Stimulated activated CD4-positive, alpha-beta T cell treated with anti-CD3 and anti-CD28 coated beads, Interleukin-4, amount 100 ng/mL, for 1 hour (primary cell): ENCODE data around the gene FLVCR1.
"Not testable (repeated sequence)": the region's sequence is repeated elsewhere in the genome, so short reads cannot be mapped to it uniquely, and the experiment has no call there.

Experiments used
- DNase-seq: peaks from one replicate; pipeline ENCODE4 v3.0.0-alpha.2; 2020

Gene FLVCR1

GRCh38 chr1:212857992-212858460 lies at the start of gene FLVCR1:
Gene FLVCR1, plus strand, starts transcription at chr1:212858275. Its CDS starts 178 bp downstream, at chr1:212858453.
- DNase-seq = peak; percentile 91

DNA sequence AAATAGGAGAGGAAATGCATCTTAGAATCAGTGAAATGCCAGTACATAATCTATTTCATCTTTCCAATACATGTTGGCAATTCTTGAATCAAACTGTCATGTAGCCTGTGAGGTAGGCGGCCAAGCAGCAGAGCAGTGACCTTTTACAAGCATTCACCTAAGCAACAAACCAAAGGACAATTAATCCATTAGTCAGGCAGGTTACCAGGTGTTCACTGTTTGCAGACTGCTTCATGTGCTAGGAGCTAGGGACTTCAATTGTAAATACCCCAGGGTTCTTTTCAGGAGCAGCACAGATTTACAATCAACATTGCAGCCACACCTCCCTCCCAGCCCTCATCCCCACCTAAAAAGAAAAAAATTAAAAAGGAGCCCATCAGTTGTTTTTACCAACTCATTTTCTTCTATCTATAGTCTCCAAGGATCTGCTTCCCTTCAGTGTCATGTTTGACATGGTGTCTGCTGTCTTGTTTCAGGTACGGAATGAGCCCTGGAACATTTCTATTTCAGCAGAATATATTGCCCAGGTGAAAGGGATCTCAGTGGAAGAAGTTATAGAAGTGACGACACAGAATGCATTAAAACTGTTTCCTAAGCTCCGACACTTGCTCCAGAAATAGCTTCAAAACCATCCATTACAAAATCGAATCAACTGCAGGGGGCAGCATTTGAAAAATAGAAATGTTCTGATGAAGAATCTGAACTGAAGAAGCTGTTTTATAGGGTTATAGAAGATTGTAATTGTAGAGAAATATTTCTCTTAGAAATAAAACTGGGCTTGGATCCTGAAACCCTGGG lies 43.3 kb upstream of the FLVCR1 start:
- no peak for DNase-seq

GRCh38 chr1:212816567-212817278 lies 41.4 kb upstream of the FLVCR1 start:
- no peak for DNase-seq

DNA sequence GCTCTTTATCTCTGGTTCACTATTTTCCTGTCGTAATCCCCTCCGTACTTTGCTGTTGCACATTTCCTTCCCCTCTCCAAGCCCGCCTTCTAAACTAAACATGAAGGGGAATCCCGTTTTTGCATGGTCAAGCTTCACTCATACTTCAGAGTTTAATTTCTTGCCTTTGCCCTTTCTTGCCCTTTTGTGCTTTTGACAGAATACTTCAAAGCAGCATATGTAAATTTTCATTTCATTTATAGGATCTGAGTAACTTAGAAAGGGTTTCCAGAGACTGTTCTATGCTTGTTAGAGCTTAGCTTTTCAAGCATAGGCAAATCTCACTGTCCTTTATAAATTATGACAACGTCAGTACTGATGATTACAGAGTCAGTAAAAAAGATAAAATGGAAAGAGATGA lies 38.3 kb upstream of the FLVCR1 start:
- DNase-seq = no peak

GRCh38 chr1:212820969-212821368 lies 37.1 kb upstream of the FLVCR1 start:
- no peak for DNase-seq

DNA sequence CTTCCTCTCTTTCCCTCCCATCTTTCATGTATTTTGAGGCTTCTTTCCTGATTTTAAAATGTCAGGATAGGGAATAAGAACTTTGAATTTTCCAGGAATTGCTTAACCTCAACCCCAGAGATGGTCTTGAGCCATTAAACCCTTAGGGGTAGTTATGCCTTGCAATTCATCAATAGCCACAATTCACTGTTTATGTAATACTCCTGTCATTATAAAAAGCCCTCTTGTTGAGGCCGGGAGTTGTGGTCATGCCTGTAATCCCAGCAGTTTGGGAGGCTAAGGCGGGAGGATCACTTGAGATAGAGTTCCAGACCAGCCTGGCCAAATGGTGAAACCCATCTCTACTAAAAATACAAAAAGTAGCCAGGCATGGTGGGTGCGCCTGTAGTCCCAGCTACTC lies 35.1 kb upstream of the FLVCR1 start:
- DNase-seq = no peak

DNA sequence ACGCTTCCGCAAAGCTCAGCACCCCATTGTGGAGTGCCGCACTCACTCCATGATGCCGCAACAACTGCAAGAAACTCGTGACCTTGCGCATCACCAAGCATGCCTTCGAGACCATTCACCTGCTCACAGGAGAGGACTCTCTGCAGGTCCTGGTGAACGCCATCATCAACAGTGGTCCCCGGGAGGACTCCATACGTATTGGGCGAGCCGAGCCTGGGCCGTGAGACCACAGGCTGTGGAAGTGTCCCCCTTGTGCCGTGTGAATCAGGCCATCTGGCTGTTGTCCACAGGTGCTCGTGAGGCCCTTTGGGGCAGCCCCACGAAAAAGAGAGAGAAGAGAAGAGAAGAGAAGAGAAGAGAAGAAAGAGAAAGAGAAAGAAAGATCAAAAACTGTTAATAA lies 33.9 kb upstream of the FLVCR1 start:
- no peak for DNase-seq

GRCh38 chr1:212825798-212826452 lies 32.1 kb upstream of the FLVCR1 start:
- no peak for DNase-seq

DNA sequence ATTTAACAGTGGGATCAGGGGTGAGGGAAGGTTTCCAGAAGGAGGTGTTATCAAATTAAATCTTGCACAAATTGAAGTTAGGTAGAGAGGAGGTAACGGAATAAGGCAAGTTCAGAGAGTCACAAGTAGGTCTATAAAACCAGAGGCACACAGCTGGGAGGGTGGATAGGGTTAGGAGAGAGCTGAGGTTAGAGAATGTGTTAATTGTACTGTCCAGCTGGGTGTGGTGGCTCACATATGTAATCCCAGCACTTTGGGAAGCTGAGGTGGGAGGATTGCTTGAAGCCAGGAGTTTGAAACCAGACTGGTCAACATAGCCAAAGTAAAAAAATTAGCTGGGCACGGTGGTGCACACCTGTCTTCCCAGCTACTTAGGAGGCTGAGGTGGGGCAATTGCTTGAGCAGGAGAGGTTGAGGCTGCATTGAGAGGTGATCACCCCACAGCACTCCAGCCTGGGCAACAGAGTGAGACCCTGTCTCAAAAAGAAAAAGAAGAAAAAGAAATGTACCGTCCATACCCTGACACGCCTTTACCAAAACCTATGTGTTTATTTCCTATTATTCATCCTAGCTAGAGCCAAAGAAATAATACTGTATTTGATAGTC lies 30.8 kb upstream of the FLVCR1 start:
- DNase-seq = no peak

DNA sequence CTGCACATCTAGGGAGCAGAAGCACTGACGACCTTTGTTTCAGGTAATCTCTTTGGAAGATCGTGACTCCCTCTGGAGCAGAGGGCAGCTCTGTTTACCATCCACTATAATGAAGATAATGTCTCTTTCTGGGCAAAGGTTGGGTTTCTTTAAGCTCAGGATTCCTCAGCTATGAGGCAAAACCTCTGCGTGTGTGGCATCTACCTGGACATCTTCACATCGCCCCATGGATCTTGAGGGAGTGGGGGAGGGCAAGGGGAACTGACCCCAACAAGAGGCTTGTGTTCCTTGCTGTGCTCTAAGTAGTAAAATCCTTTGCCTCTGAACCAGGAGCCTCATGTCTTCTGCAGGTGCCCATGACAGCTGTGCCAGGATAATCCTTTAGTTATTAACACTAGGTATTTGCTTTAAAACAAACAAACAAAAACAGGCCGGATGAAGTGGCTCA lies 30.2 kb upstream of the FLVCR1 start:
- no peak for DNase-seq

- no peak for DNase-seq
Observed at GRCh38 chr1:212828395-212828794, 29.7 kb upstream of the FLVCR1 start.

DNA sequence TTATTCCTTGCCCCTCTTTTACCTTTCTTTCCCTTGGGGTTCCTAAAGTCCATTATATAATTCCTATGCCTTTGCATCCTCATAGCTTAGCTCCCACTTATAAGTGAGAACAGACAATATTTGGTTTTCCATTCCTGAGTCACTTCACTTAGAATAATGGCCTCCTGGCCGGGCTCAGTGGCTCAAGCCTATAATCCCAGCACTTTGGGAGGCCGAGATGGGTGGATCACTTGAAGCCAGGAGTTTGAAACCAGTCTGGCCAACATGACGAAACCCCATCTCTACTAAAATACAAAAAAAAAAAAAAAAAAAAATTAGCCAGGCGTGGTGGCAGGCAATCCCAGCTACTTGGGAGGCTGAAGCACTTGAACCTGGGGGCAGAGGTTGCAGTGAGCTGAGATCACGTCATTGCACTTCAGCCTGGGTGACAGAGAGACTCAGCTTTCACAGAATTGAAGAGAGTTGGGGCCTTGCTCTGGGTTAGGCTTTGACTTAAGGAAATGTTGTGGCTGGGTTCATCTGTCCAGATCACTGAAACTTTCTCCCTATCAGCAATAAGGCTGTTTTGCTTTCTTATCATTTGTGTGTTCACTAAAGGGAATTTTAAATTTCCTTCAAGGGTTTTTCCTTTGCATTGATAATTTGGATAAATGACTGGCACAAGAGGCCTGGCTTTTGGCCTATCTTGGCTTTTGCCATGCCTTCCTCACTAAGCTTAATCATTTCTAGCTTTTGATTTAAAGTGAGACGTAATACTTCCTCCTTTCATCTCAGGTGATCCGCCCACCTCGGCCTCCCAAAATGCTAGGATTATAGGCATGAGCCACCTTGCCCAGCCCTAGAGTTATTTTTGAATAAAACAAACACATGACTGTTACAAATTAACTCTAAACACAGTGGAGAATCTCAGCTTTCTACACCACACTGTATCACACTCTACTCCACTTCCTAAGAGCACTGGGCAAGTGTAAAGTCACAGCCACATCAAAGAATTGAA lies 24.6 kb upstream of the FLVCR1 start:
- not testable (repeated sequence) for DNase-seq

GRCh38 chr1:212838145-212838544 lies 19.9 kb upstream of the FLVCR1 start:
- no peak for DNase-seq

GRCh38 chr1:212844521-212844920 lies 13.6 kb upstream of the FLVCR1 start:
- DNase-seq = not testable (repeated sequence)

- DNase-seq = no peak
Observed at GRCh38 chr1:212847549-212847948, 10.5 kb upstream of the FLVCR1 start, which contains the start of gene SPATA45. Gene SPATA45, minus strand, starts transcription at chr1:212847649. Its CDS starts 11,500 bp downstream, at chr1:212836149.

GRCh38 chr1:212852105-212852688 lies 5.9 kb upstream of the FLVCR1 start:
- DNase-seq = no peak

- no peak for DNase-seq
Observed at GRCh38 chr1:212853658-212854057, 4.4 kb upstream of the FLVCR1 start.

- no peak for DNase-seq
Observed at GRCh38 chr1:212856755-212857154, 1.3 kb upstream of the FLVCR1 start.

DNA sequence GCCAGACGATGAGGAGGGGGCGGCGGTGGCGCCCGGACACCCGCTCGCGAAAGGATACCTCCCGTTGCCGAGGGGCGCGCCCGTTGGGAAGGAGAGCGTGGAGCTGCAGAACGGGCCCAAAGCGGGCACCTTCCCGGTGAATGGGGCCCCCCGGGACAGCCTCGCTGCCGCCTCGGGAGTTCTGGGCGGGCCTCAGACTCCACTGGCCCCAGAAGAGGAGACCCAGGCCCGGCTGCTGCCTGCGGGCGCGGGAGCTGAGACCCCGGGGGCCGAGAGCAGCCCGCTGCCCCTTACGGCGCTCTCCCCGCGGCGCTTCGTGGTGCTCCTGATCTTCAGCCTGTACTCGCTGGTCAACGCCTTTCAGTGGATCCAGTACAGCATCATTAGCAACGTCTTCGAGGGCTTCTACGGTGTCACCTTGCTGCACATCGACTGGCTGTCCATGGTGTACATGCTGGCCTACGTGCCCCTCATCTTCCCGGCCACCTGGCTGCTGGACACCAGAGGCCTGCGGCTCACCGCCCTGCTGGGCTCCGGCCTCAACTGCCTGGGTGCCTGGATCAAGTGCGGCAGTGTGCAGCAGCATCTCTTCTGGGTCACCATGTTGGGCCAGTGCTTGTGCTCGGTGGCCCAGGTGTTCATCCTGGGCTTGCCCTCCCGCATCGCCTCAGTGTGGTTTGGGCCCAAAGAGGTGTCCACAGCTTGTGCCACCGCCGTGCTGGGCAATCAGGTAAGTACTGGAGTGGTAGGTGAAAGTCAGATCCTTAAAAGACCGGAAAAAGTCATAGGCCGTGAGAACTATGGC lies 588 bp downstream of the FLVCR1 start:
- DNase-seq = no peak
